Stimulated activated CD4-positive, alpha-beta T cell treated with anti-CD3 and anti-CD28 coated beads, Interleukin-12 subunit alpha, Interleukin-12 subunit beta, amount 100 ng/mL, for 48 hours (primary cell): ENCODE results near the gene DNAJC1.
"Not testable (repeated sequence)": the region's sequence is repeated elsewhere in the genome, so short reads cannot be mapped to it uniquely, and the experiment has no call there.

Experiments used
- DNase-seq, 3 donors: peaks; one replicate each; pipeline ENCODE4 v3.0.0-alpha.2; 2020; ENCODE audit warnings: low read depth in 2 of 3, low spot score in 1 of 3

The DNAJC1 gene

GRCh38 chr10:22003177-22003963 lies at the start of gene DNAJC1:
Gene DNAJC1 (minus strand): TSS chr10:22003730. CDS start chr10:22003434, 296 bp downstream.
- peak; percentile 98 to 100 (median 98) for DNase-seq

GRCh38 chr10:22053048-22053447 lies 49.5 kb upstream of the DNAJC1 start:
- DNase-seq: no peak

GRCh38 chr10:22049635-22050034 lies 46.1 kb upstream of the DNAJC1 start:
- DNase-seq: no peak

- DNase-seq: no peak
These were observed 44.3 kb upstream of the DNAJC1 start for GRCh38 chr10:22047812-22048211.

GRCh38 chr10:22043327-22043633 lies 39.8 kb upstream of the DNAJC1 start:
- no peak for DNase-seq

- DNase-seq: no peak
These were observed 39.2 kb upstream of the DNAJC1 start for GRCh38 chr10:22042557-22043326.

GRCh38 chr10:22034333-22034732 lies 30.8 kb upstream of the DNAJC1 start:
- no peak for DNase-seq

- not testable (repeated sequence) for DNase-seq
These were observed 28.7 kb upstream of the DNAJC1 start for GRCh38 chr10:22032268-22032667.

GRCh38 chr10:22030421-22030820 lies 26.9 kb upstream of the DNAJC1 start:
- no peak for DNase-seq

- no peak for DNase-seq
These were observed 26.1 kb upstream of the DNAJC1 start for GRCh38 chr10:22029445-22030236.

GRCh38 chr10:22027364-22028238 lies 24.1 kb upstream of the DNAJC1 start:
- no peak for DNase-seq

GRCh38 chr10:22026287-22026686 lies 22.8 kb upstream of the DNAJC1 start:
- DNase-seq: no peak

- DNase-seq: no peak
These were observed 20.0 kb upstream of the DNAJC1 start for GRCh38 chr10:22023508-22023907.

GRCh38 chr10:22022257-22023032 lies 18.9 kb upstream of the DNAJC1 start:
- peak in 2 of 3 donors; percentile 43 for DNase-seq

GRCh38 chr10:22021144-22021543 lies 17.6 kb upstream of the DNAJC1 start:
- not testable (repeated sequence) for DNase-seq

- DNase-seq: no peak
These were observed 13.9 kb upstream of the DNAJC1 start for GRCh38 chr10:22017283-22018020.

- no peak for DNase-seq
These were observed 12.6 kb upstream of the DNAJC1 start for GRCh38 chr10:22016046-22016705.

- no peak for DNase-seq
These were observed 7.5 kb upstream of the DNAJC1 start for GRCh38 chr10:22010973-22011408.

GRCh38 chr10:22010539-22010938 lies 7.0 kb upstream of the DNAJC1 start:
- no peak for DNase-seq
